GM12891 (cell line): ENCODE measurements around the gene TBX18.

Source experiments
- POLR2A ChIP-seq: IDR thresholded peaks from 2 replicates; pipeline ENCODE4 v1.6.1; 2011; ENCODE audit warnings: low read depth, low read length, control low read depth
- SPI1 ChIP-seq: IDR thresholded peaks from 2 replicates; pipeline ENCODE4 v1.6.1; 2011; ENCODE audit warnings: low read depth, low read length, control low read depth

GRCh38 chr6:84739866-84740208 is 24.6 kb downstream of the TBX18 start:
- TF ChIP-seq POLR2A = no peak
- TF ChIP-seq SPI1 = no peak
